Left lung (tissue), 10 donors: Measurements from ENCODE around the gene NDUFAF2. TPM values are rescaled to one million over a fixed set of nuclear protein-coding genes. Genes with fewer than 3 reads are reported as not detected.
A peak's percentile ranks its signal among the peaks of the same experiment; 100 is the strongest.

Experiments used
- ATAC-seq: fragments of 200-7000 bp; cut with Tn5 transposase; one replicate; pipeline ENCODE4 v1.9.1; 2020; ENCODE audit warnings: moderate library complexity
- DNase-seq, 4 donors: peaks; one replicate each; pipeline ENCODE4 v3.0.0-alpha.2; 2013 to 2020
- H3K27ac ChIP-seq, 2 donors: fragments of 200-600 bp; sonication (generic) in 1 of 2; one replicate each; pipeline versions ENCODE4 v1.5.0 to v1.8.0; 2020 to 2021
- H3K27me3 ChIP-seq, 2 donors: fragments of 200-600 bp; sonication (generic) in 1 of 2; one replicate each; pipeline versions ENCODE4 v1.5.0 to v1.8.0; 2020 to 2021
- H3K36me3 ChIP-seq, 2 donors: fragments of 200-600 bp; sonication (generic) in 1 of 2; one replicate each; pipeline versions ENCODE4 v1.5.0 to v1.8.0; 2020 to 2021
- H3K4me1 ChIP-seq, 2 donors: fragments of 200-600 bp; one replicate each; pipeline ENCODE4 v1.8.0; 2021
- H3K4me3 ChIP-seq, 2 donors: fragments of 200-600 bp; sonication (generic) in 1 of 2; one replicate each; pipeline versions ENCODE4 v1.5.0 to v1.8.0; 2020 to 2021; ENCODE audit warnings: mild to moderate bottlenecking in 1 of 2
- H3K9me3 ChIP-seq, 2 donors: fragments of 200-600 bp; sonication (generic) in 1 of 2; one replicate each; pipeline versions ENCODE4 v1.5.0 to v1.8.0; 2020 to 2021
- CTCF ChIP-seq, 2 donors: fragments of 200-600 bp; sonication (generic) in 1 of 2; IDR thresholded peaks; one replicate each; pipeline versions ENCODE4 v1.5.0 to v1.8.0; 2021; ENCODE audit warnings: antibody characterized with exemption in 2 of 2
- intact Hi-C, 2 donors: fragments of 100-400 bp; cut with DNase I; formaldehyde crosslinking; loops; one replicate each; pipeline versions ENCODE4 v1.11.2 to v1.14.2; 2022
- polyA plus RNA-seq, 6 donors: library from polyadenylated mRNA; unstranded; fragments of 120-200 nt; gene quantifications; one replicate each; pipeline ENCODE4 v1.2.1, GENCODE V29; 2013; ENCODE audit not compliant: insufficient read length in 6 of 6
- total RNA-seq, 2 donors: library from RNA; stranded (reverse); fragmentation: NEBNext Ultra II Directional; extraction: Animal tissue kit (Norgen Biotek cat#: 25700); gene quantifications; one replicate each; pipeline ENCODE4 v1.2.1, GENCODE V29; 2021
- donor health status: DM: no; HTN: yes; CAD: no.
- donor health status: DM: no; HTN: no; CAD: no.

NDUFAF2 gene
- total and polyA plus RNA-seq, 8 donors = 18.4 to 32.7 (median 28.6) TPM

- DNase-seq (no peak), ATAC-seq (no peak)
- H3K4me1 ChIP-seq = no peaks in the 10 kb centered on the region
- H3K27ac ChIP-seq = no peak overlapping the region
- H3K27me3 ChIP-seq = no peaks in the 10 kb centered on the region
- no peaks in the 10 kb centered on the region for H3K36me3 ChIP-seq
- intact Hi-C loops = no loop called here
- TF ChIP-seq CTCF (IDR thresholded peaks at IDR 0.05) = no peak
- H3K4me3 ChIP-seq = no peak overlapping the region
- no peaks in the 10 kb centered on the region for H3K9me3 ChIP-seq
Observed at GRCh38 chr5:61171479-61171878, 226.5 kb downstream of the NDUFAF2 start.

GRCh38 chr5:61176631-61177030, 231.6 kb downstream of the NDUFAF2 start:
- ATAC-seq (peak; percentile 57), DNase-seq (no peak)
- Histone ChIP-seq H3K9me3 (no peaks in the 10 kb centered on the region), H3K27me3 (no peaks in the 10 kb centered on the region), H3K4me3 (no peak overlapping the region), H3K27ac (no peak overlapping the region), H3K36me3 (no peaks in the 10 kb centered on the region), H3K4me1 (no peaks in the 10 kb centered on the region)
- intact Hi-C loops = no loop called here
- no peak for TF ChIP-seq CTCF (IDR thresholded peaks at IDR 0.05)

GRCh38 chr5:61177070-61177469, 232.1 kb downstream of the NDUFAF2 start:
- Histone ChIP-seq H3K27ac (no peak overlapping the region), H3K27me3 (no peaks in the 10 kb centered on the region), H3K9me3 (no peaks in the 10 kb centered on the region), H3K4me1 (peaks cover 0 to 1% of the 10 kb centered on the region in 2 donors), H3K4me3 (no peak overlapping the region), H3K36me3 (no peaks in the 10 kb centered on the region)
- peak in 1 of 4 donors; percentile 30 for DNase-seq
- peak; percentile 60 for ATAC-seq
- intact Hi-C loops = no loop called here
- no peak for TF ChIP-seq CTCF (IDR thresholded peaks at IDR 0.05)

GRCh38 chr5:61177716-61178115, 232.7 kb downstream of the NDUFAF2 start:
- no peak for TF ChIP-seq CTCF (IDR thresholded peaks at IDR 0.05)
- no peaks in the 10 kb centered on the region for H3K36me3 ChIP-seq
- peaks cover 0 to 7% of the 10 kb centered on the region in 2 donors for H3K4me1 ChIP-seq
- ATAC-seq (no peak), DNase-seq (no peak)
- no peak overlapping the region for H3K27ac ChIP-seq
- H3K4me3 ChIP-seq = no peak overlapping the region
- intact Hi-C loops = no loop called here
- H3K9me3 ChIP-seq = no peaks in the 10 kb centered on the region
- H3K27me3 ChIP-seq = no peaks in the 10 kb centered on the region

GRCh38 chr5:61178702-61179101, 233.7 kb downstream of the NDUFAF2 start:
- Histone ChIP-seq H3K4me3 (no peak overlapping the region), H3K4me1 (peaks cover 0 to 7% of the 10 kb centered on the region in 2 donors), H3K27me3 (no peaks in the 10 kb centered on the region), H3K36me3 (no peaks in the 10 kb centered on the region), H3K9me3 (no peaks in the 10 kb centered on the region), H3K27ac (no peak overlapping the region)
- intact Hi-C loops = no loop called here
- TF ChIP-seq CTCF (IDR thresholded peaks at IDR 0.05) = no peak
- no peak for DNase-seq
- no peak for ATAC-seq
